ENCODE measurements around the gene ZNF157. TPM values are rescaled to one million over a fixed set of nuclear protein-coding genes. Genes with fewer than 3 reads are reported as not detected.

The ZNF157 gene
- total RNA-seq, 1 donor from 2014 or later, result not detected

GRCh38 chrX:47446971-47447370 is 76.6 kb downstream of the ZNF157 start:
- DNase-seq (ENCODE audit: low read depth in 2 of 2), result no peak

GRCh38 chrX:47447607-47448006 is 77.2 kb downstream of the ZNF157 start:
- DNase-seq (ENCODE audit: low read depth in 2 of 2), result no peak

- DNase-seq (ENCODE audit: low read depth in 2 of 2), result no peak
Observed at GRCh38 chrX:47448165-47448806, 77.9 kb downstream of the ZNF157 start.

GRCh38 chrX:47452112-47452511 is 81.7 kb downstream of the ZNF157 start:
- DNase-seq (ENCODE audit: low read depth in 2 of 2), result no peak

GRCh38 chrX:47456080-47456479 is 85.7 kb downstream of the ZNF157 start:
- no peak for DNase-seq (ENCODE audit: low read depth in 2 of 2)

- DNase-seq (ENCODE audit: low read depth in 2 of 2), result no peak
Observed at GRCh38 chrX:47458528-47458927, 88.2 kb downstream of the ZNF157 start.

- DNase-seq (ENCODE audit: low read depth in 2 of 2), result no peak
Observed at GRCh38 chrX:47460561-47460960, 90.2 kb downstream of the ZNF157 start.

Other genes starting within 250 kb of the ZNF157 start
- 63.5 and 69.4 TPM in 2 replicates for gene NDUFB11, start 225.9 kb upstream of the ZNF157 start, total RNA-seq
- 37.2 and 38.4 TPM in 2 replicates for gene RBM10, start 225.4 kb upstream of the ZNF157 start, total RNA-seq
- 115 and 148 TPM in 2 replicates for gene UBA1, start 176.7 kb upstream of the ZNF157 start, total RNA-seq
- gene CDK16, start 151.9 kb upstream of the ZNF157 start, total RNA-seq, result 41.6 and 65.4 TPM in 2 replicates
- gene USP11, start 137.6 kb upstream of the ZNF157 start, total RNA-seq, result 23.5 and 52.1 TPM in 2 replicates
- gene ZNF41, start 112.6 kb downstream of the ZNF157 start, total RNA-seq, result 10.7 and 11.4 TPM in 2 replicates
- gene ARAF, start 190.6 kb downstream of the ZNF157 start, total RNA-seq, result 9.2 and 14.5 TPM in 2 replicates
- 75.2 and 295 TPM in 2 replicates for gene TIMP1, start 211.9 kb downstream of the ZNF157 start, total RNA-seq
- gene SYN1, start 249.3 kb downstream of the ZNF157 start, total RNA-seq, result under 0.01 and 0.13 TPM in 2 replicates